GM12878 (cell line): ENCODE measurements around the gene DDX20. TPM values are rescaled to one million over a fixed set of nuclear protein-coding genes. Genes with fewer than 3 reads are reported as not detected.

ENCODE experiments used
- ATAC-seq: fragments of 200-7000 bp; cut with Tn5 transposase; 3 replicates; pipeline ENCODE4 v1.9.1; 2020; ENCODE audit warnings: mild to moderate bottlenecking, moderate library complexity
- BruUV-seq: library from RNA; stranded (reverse); fragments of 400-500 nt; replicated peaks from 2 replicates; lab custom pipeline; 2021; lab: Mats Ljungman, UMichigan
- CTCF ChIA-PET: fragments of 300-600 bp; sonication (Branson Sonifier 250); formaldehyde crosslinking; extraction: SDS; loops from one replicate; lab custom pipeline; 2021; ENCODE audit warnings: inconsistent platforms; lab: Yijun Ruan, JAX
- POLR2A ChIA-PET: fragments of 350-600 bp; formaldehyde crosslinking; extraction: SDS; loops from one replicate; lab custom pipeline; 2021; ENCODE audit warnings: inconsistent platforms; lab: Charles Lee
- RAD21 ChIA-PET: fragments of 300-600 bp; sonication (Branson Sonifier 250); formaldehyde crosslinking; loops from one replicate; lab custom pipeline; 2023; ENCODE audit warnings: antibody characterized with exemption; ENCODE audit not compliant: unreplicated experiment; lab: Charles Lee
- SMC1A ChIA-PET: fragments of 300-600 bp; sonication (Branson Sonifier 250); formaldehyde crosslinking; loops from one replicate; lab custom pipeline; 2023; ENCODE audit not compliant: unreplicated experiment, uncharacterized antibody; lab: Charles Lee
- DNase-seq: peaks from one replicate; pipeline ENCODE4 v3.0.0-alpha.2; 2011; ENCODE audit warnings: low read depth, low spot score
- FAIRE-seq: peaks from 3 replicates; lab custom pipeline; 2011; peaks lifted over from hg19 to GRCh38; lab: Jason Lieb, UNC
- H2AFZ ChIP-seq: 2 replicates; pipeline ENCODE4 v1.6.0; 2011; ENCODE audit warnings: low read depth, low read length, control low read depth; ENCODE audit not compliant: control insufficient read depth
- H3K27ac ChIP-seq: 2 replicates; pipeline ENCODE4 v1.5.1; 2011; ENCODE audit warnings: control low read depth; ENCODE audit not compliant: control insufficient read depth, insufficient read depth
- H3K27me3 ChIP-seq, 2 experiments: replicated peaks in 1 of 2; 2 replicates each; pipeline versions ENCODE4 v1.6.0 to v1.6.1; 2011; ENCODE audit warnings: low read length in 1 of 2; ENCODE audit not compliant: control insufficient read depth in 2 of 2, insufficient read depth in 2 of 2
- H3K36me3 ChIP-seq, 2 experiments: 2 replicates each; pipeline ENCODE4 v1.5.1; 2011; ENCODE audit warnings: low read length in 1 of 2; ENCODE audit not compliant: control insufficient read depth in 2 of 2, insufficient read depth in 2 of 2
- H3K4me1 ChIP-seq: 2 replicates; pipeline ENCODE4 v1.6.1; 2011; ENCODE audit warnings: mild to moderate bottlenecking, low read length, moderate library complexity, mixed read lengths; ENCODE audit not compliant: control insufficient read depth, insufficient read depth
- H3K4me2 ChIP-seq: 2 replicates; pipeline ENCODE4 v1.6.0; 2011; ENCODE audit warnings: control low read depth; ENCODE audit not compliant: control insufficient read depth, insufficient read depth
- H3K4me3 ChIP-seq: fragments of 200-600 bp; sonication (generic); 2 replicates; pipeline ENCODE4 v1.5.1; 2016
- H3K79me2 ChIP-seq: 2 replicates; pipeline ENCODE4 v1.6.0; 2011; ENCODE audit warnings: low read length; ENCODE audit not compliant: control insufficient read depth, insufficient read depth
- H3K9ac ChIP-seq: 2 replicates; pipeline ENCODE4 v1.8.0; 2011; ENCODE audit warnings: low read length, control low read depth, mixed read lengths; ENCODE audit not compliant: control insufficient read depth, insufficient read depth
- H3K9me3 ChIP-seq: replicated peaks from 3 replicates; pipeline ENCODE4 v1.5.1; 2011; ENCODE audit warnings: mild to moderate bottlenecking, low read length; ENCODE audit not compliant: control insufficient read depth, insufficient read depth
- H4K20me1 ChIP-seq: 2 replicates; pipeline ENCODE4 v1.6.0; 2011; ENCODE audit not compliant: control insufficient read depth, insufficient read depth
- BCL11A ChIP-seq: IDR thresholded peaks from 2 replicates; pipeline ENCODE4 v1.6.1; 2011; ENCODE audit warnings: low read depth, low read length
- HCFC1 ChIP-seq: fragments of 150-350 bp; IDR thresholded peaks from 2 replicates; pipeline ENCODE4 v1.6.1; 2014; ENCODE audit warnings: low read length
- HDAC2 ChIP-seq: fragments of 200-600 bp; sonication (generic); IDR thresholded peaks from 2 replicates; pipeline ENCODE4 v1.6.1; 2017
- IRF4 ChIP-seq: IDR thresholded peaks from 2 replicates; pipeline ENCODE4 v1.6.1; 2011; ENCODE audit warnings: low read depth, low read length
- NFIC ChIP-seq: IDR thresholded peaks from 2 replicates; pipeline ENCODE4 v1.6.1; 2012; ENCODE audit warnings: low read depth, mild to moderate bottlenecking, inconsistent platforms, low read length, moderate library complexity
- RCOR1 ChIP-seq: conservative IDR thresholded peaks from 2 replicates; pipeline ENCODE4 v1.6.1; 2012; ENCODE audit warnings: low read depth, low read length, improper control_type of control experiment
- RFX5 ChIP-seq: IDR thresholded peaks from 2 replicates; pipeline ENCODE4 v1.6.1; 2011; ENCODE audit warnings: low read depth, low read length, improper control_type of control experiment
- SIX5 ChIP-seq: IDR thresholded peaks from 2 replicates; pipeline ENCODE4 v1.6.1; 2011; ENCODE audit warnings: mild to moderate bottlenecking, low read depth, low read length, moderate library complexity; ENCODE audit not compliant: severe bottlenecking
- SP1 ChIP-seq: IDR thresholded peaks from one replicate; pipeline ENCODE4 v1.6.1; 2011; ENCODE audit warnings: low read depth, low read length
- ZBTB40 ChIP-seq: fragments of 450-650 bp; IDR thresholded peaks from 2 replicates; pipeline ENCODE4 v1.6.1; 2016; ENCODE audit warnings: mild to moderate bottlenecking, moderate library complexity, borderline replicate concordance
- ZNF622 ChIP-seq: fragments of 450-650 bp; IDR thresholded peaks from 2 replicates; pipeline ENCODE4 v1.6.1; 2017; ENCODE audit warnings: mild to moderate bottlenecking, inconsistent platforms
- WGBS: methylation state at CpG from one replicate; pipeline ENCODE4 v1.1.6; 2016; ENCODE audit warnings: low lambda C conversion rate; ENCODE audit not compliant: insufficient replicate concordance, insufficient coverage; ENCODE audit errors: missing lambda C conversion rate; 5-methylcytosine and 5-hydroxymethylcytosine counted together
- in situ Hi-C: fragments of 300-500 bp; cut with MboI; formaldehyde crosslinking; loops from 9 replicates; pipeline ENCODE4 v1.14.3; 2018; ENCODE audit warnings: mixed read lengths
- intact Hi-C: fragments of 100-400 bp; cut with micrococcal nuclease; formaldehyde crosslinking; loops from one replicate; pipeline ENCODE4 v1.14.2; 2022; ENCODE audit not compliant: unreplicated experiment
- polyA plus RNA-seq, 11 experiments: library from polyadenylated mRNA; depleted of rRNA in 4 of 11; unstranded in 6 of 11; stranded (reverse) in 5 of 11; fragments of >200 nt; fragmentation: Nextera tagmentation in 4 of 11; fragmentation: Illumina TruSeq in 1 of 11; extraction: Ambion mirVana in 4 of 11; extraction: Trizol in 1 of 11; gene quantifications; 1 replicate in 1 of 11; 2 replicates in 10 of 11; pipeline versions ENCODE4 v1.2.1 to v1.2.3, GENCODE V29; 2011 to 2016; ENCODE audit warnings: inconsistent platforms in 2 of 11, missing spikeins in 2 of 11, low read depth in 1 of 11
- total RNA-seq, 4 experiments: library from RNA; depleted of rRNA in 3 of 4; stranded (reverse); fragments of >200 nt in 3 of 4; fragmentation: Illumina TruSeq in 1 of 4; extraction: Trizol in 1 of 4; gene quantifications; 2 replicates each; pipeline versions ENCODE4 v1.2.1 to v1.2.3, GENCODE V29; 2013 to 2021
- TF ChIP-seq, protein P1 (sequence below): fragments of 450-650 bp; formaldehyde crosslinking; IDR thresholded peaks from 2 replicates; pipeline ENCODE4 v1.4.0; 2022; ENCODE audit warnings: mild to moderate bottlenecking, moderate library complexity
- TF ChIP-seq, protein P2 (sequence below): fragments of 450-650 bp; IDR thresholded peaks from 2 replicates; pipeline ENCODE4 v1.6.1; 2017; ENCODE audit warnings: mild to moderate bottlenecking, moderate library complexity

Gene DDX20
- total and polyA plus RNA-seq, 10 of the 15 experiments (the other 5 are each of a cell fraction or from before 2014, with no cell fraction given) = 7.2 to 30.6 (median 25.1) TPM

- no peak for TF ChIP-seq RCOR1
- TF ChIP-seq, protein P1, sequence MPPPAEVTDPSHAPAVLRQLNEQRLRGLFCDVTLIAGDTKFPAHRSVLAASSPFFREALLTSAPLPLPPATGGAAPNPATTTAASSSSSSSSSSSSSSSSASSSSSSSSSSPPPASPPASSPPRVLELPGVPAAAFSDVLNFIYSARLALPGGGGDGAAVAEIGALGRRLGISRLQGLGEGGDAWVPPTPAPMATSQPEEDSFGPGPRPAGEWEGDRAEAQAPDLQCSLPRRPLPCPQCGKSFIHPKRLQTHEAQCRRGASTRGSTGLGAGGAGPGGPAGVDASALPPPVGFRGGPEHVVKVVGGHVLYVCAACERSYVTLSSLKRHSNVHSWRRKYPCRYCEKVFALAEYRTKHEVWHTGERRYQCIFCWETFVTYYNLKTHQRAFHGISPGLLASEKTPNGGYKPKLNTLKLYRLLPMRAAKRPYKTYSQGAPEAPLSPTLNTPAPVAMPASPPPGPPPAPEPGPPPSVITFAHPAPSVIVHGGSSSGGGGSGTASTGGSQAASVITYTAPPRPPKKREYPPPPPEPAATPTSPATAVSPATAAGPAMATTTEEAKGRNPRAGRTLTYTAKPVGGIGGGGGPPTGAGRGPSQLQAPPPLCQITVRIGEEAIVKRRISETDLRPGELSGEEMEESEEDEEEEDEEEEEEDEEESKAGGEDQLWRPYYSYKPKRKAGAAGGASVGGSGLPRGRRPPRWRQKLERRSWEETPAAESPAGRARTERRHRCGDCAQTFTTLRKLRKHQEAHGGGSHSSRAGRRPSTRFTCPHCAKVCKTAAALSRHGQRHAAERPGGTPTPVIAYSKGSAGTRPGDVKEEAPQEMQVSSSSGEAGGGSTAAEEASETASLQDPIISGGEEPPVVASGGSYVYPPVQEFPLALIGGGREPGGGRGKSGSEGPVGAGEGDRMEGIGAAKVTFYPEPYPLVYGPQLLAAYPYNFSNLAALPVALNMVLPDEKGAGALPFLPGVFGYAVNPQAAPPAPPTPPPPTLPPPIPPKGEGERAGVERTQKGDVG (CRISPR knock-in tag) = no peak
- TF ChIP-seq, protein P2, sequence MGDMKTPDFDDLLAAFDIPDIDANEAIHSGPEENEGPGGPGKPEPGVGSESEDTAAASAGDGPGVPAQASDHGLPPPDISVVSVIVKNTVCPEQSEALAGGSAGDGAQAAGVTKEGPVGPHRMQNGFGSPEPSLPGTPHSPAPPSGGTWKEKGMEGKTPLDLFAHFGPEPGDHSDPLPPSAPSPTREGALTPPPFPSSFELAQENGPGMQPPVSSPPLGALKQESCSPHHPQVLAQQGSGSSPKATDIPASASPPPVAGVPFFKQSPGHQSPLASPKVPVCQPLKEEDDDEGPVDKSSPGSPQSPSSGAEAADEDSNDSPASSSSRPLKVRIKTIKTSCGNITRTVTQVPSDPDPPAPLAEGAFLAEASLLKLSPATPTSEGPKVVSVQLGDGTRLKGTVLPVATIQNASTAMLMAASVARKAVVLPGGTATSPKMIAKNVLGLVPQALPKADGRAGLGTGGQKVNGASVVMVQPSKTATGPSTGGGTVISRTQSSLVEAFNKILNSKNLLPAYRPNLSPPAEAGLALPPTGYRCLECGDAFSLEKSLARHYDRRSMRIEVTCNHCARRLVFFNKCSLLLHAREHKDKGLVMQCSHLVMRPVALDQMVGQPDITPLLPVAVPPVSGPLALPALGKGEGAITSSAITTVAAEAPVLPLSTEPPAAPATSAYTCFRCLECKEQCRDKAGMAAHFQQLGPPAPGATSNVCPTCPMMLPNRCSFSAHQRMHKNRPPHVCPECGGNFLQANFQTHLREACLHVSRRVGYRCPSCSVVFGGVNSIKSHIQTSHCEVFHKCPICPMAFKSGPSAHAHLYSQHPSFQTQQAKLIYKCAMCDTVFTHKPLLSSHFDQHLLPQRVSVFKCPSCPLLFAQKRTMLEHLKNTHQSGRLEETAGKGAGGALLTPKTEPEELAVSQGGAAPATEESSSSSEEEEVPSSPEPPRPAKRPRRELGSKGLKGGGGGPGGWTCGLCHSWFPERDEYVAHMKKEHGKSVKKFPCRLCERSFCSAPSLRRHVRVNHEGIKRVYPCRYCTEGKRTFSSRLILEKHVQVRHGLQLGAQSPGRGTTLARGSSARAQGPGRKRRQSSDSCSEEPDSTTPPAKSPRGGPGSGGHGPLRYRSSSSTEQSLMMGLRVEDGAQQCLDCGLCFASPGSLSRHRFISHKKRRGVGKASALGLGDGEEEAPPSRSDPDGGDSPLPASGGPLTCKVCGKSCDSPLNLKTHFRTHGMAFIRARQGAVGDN = no peak
Observed at GRCh38 chr1:111792249-111792648, 36.5 kb downstream of the DDX20 start (continued).

GRCh38 chr1:111793923-111794322 lies 38.2 kb downstream of the DDX20 start:
- POLR2A ChIA-PET = no interaction called here
- H3K4me3 ChIP-seq = no peak overlapping the region
- no peak for ATAC-seq
- SMC1A ChIA-PET = no interaction called here
- in situ Hi-C loops (no loop called here), intact Hi-C loops (no loop called here)
- no peak overlapping the region for H3K9ac ChIP-seq
- H3K27ac ChIP-seq = no peak overlapping the region
- H3K4me2 ChIP-seq = no peak overlapping the region
- no peaks in the 10 kb centered on the region for H3K9me3 ChIP-seq
- CTCF ChIA-PET = interaction anchor here (0.6 kb wide), 1 partner anchor 750 kb away, joined by 3 read pairs; no protein-coding TSS in a partner anchor
- H2AFZ ChIP-seq = no peak overlapping the region
- no peak for FAIRE-seq
- DNase-seq = no peak
- no peaks in the 10 kb centered on the region for H4K20me1 ChIP-seq
- peaks cover 0 to 6% of the 10 kb centered on the region in 2 experiments; a peak in 3 of 4 replicates for H3K27me3 ChIP-seq
- no peaks in the 10 kb centered on the region for H3K79me2 ChIP-seq
- RAD21 ChIA-PET = no interaction called here
- BruUV-seq = no TSS peak
- H3K4me1 ChIP-seq = no peaks in the 10 kb centered on the region
- WGBS = 6% methylated on average over 2 of the region's 2 CpGs
- H3K36me3 ChIP-seq = no peaks in the 10 kb centered on the region
- TF ChIP-seq SIX5 = no peak
- no peak for TF ChIP-seq SP1
- TF ChIP-seq NFIC = no peak
- TF ChIP-seq RFX5 = no peak
- no peak for TF ChIP-seq BCL11A
- no peak for TF ChIP-seq IRF4
- TF ChIP-seq ZBTB40 = no peak
- TF ChIP-seq HCFC1 = no peak
- no peak for TF ChIP-seq HDAC2
- no peak for TF ChIP-seq ZNF622
